SK-N-MC (cell line): ENCODE results near the gene CYB5R4.

Experiments
- EZH2 ChIP-seq: fragments of 200-600 bp; sonication (generic); IDR thresholded peaks from one replicate; pipeline ENCODE4 v1.6.1; 2017; ENCODE audit warnings: antibody characterized with exemption
- POLR2AphosphoS5 ChIP-seq: IDR thresholded peaks from 2 replicates; pipeline ENCODE4 v1.6.1; 2012; ENCODE audit warnings: mild to moderate bottlenecking, low read depth, low read length, borderline replicate concordance

DNA sequence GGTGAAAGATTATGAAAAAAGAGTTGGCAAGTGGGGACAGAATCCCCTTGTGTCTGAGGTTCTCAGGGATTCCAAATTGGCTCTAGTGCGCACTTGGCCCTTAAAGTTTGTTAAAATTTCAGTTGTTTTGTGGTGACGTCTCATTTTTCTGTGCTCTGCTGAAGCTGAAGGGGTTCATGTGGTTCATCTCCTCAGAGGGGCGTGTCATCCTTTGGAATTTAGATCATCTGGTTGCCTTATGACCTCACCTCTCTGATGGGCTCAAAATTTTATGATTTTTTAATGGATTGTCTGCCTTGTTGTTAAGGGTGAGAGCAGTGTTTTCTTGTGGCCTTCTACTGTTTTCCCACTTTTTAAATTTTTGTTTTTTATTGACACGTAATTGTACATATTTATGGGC is 20.3 kb downstream of the CYB5R4 start:
- TF ChIP-seq EZH2 (no peak), POLR2AphosphoS5 (no peak)
